HFFc6 (cell line): Measurements from ENCODE around the gene AGBL3. TPM values are rescaled to one million over a fixed set of nuclear protein-coding genes. Genes with fewer than 3 reads are reported as not detected.

Experiments used
- DNase-seq: peaks from one replicate; pipeline ENCODE4 v3.0.0-alpha.2; 2018
- H3K27ac Mint-ChIP-seq: 2 replicates; pipeline ENCODE4 v1.8.0; 2020; ENCODE audit warnings: mild to moderate bottlenecking, mixed read lengths
- H3K27me3 Mint-ChIP-seq: 2 replicates; pipeline ENCODE4 v1.8.0; 2021; ENCODE audit warnings: mild to moderate bottlenecking, moderate library complexity, mixed read lengths; ENCODE audit not compliant: insufficient read depth
- H3K36me3 Mint-ChIP-seq: 2 replicates; pipeline ENCODE4 v1.8.0; 2021; ENCODE audit warnings: low read depth, mixed read lengths
- H3K4me1 Mint-ChIP-seq: 2 replicates; pipeline ENCODE4 v1.8.0; 2020; ENCODE audit warnings: low read depth, mixed read lengths
- H3K4me3 Mint-ChIP-seq: 2 replicates; pipeline ENCODE4 v1.8.0; 2020; ENCODE audit warnings: mild to moderate bottlenecking, moderate library complexity, mixed read lengths
- H3K9me3 Mint-ChIP-seq: 2 replicates; pipeline ENCODE4 v1.8.0; 2020; ENCODE audit warnings: mild to moderate bottlenecking, mixed read lengths
- total RNA-seq, 6 experiments: library from RNA; stranded (reverse); fragmentation: NEBNext Ultra II Directional; extraction: Animal tissue kit (Norgen Biotek cat#: 25700); gene quantifications; 2 replicates in 1 of 6; 3 replicates in 5 of 6; pipeline ENCODE4 v1.2.3, GENCODE V29; 2021
- TF ChIP-seq, protein P1 (sequence below): fragments of 200-600 bp; sonication (generic); IDR thresholded peaks from 2 replicates; pipeline ENCODE4 v1.5.0; 2021; ENCODE audit warnings: antibody characterized with exemption, mild to moderate bottlenecking

AGBL3 gene
- total RNA-seq, 6 experiments from 2014 or later, result 0.38 to 0.76 (median 0.68) TPM

DNA sequence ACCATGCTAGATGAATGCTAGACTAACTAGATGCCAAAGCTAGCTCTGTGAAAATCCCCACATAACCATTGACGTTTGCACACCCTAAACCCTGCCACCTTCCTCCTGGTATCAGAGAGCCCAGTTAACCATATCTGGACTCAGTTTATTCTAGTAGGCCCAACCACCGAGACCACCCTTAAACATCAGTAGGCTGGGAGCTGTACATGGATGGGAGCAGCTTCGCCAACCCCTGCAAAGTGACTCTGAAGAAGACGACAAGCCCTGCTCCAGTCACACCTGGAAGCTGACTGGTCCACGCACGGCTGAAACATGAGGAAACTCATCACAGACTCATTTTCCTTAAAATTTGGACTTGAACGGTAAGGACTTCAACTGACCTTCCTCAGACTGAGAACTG, 188.6 kb downstream of the AGBL3 start:
- Mint-ChIP-seq H3K4me3 (no peak overlapping the region), H3K36me3 (peaks cover under 1% of the 10 kb centered on the region), H3K27me3 (peaks cover 1% of the 10 kb centered on the region; the same call in 1 of the 2 replicates), H3K4me1 (peaks cover 26% of the 10 kb centered on the region), H3K9me3 (peaks cover under 1% of the 10 kb centered on the region; the same call in 1 of the 2 replicates), H3K27ac (no peak overlapping the region)
- TF ChIP-seq, protein P1, sequence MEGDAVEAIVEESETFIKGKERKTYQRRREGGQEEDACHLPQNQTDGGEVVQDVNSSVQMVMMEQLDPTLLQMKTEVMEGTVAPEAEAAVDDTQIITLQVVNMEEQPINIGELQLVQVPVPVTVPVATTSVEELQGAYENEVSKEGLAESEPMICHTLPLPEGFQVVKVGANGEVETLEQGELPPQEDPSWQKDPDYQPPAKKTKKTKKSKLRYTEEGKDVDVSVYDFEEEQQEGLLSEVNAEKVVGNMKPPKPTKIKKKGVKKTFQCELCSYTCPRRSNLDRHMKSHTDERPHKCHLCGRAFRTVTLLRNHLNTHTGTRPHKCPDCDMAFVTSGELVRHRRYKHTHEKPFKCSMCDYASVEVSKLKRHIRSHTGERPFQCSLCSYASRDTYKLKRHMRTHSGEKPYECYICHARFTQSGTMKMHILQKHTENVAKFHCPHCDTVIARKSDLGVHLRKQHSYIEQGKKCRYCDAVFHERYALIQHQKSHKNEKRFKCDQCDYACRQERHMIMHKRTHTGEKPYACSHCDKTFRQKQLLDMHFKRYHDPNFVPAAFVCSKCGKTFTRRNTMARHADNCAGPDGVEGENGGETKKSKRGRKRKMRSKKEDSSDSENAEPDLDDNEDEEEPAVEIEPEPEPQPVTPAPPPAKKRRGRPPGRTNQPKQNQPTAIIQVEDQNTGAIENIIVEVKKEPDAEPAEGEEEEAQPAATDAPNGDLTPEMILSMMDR, result no peak
- DNase-seq, result no peak

- H3K27ac Mint-ChIP-seq, result no peak overlapping the region
- H3K4me3 Mint-ChIP-seq, result no peak overlapping the region
- peaks cover 22% of the 10 kb centered on the region for H3K4me1 Mint-ChIP-seq
- H3K36me3 Mint-ChIP-seq, result peaks cover 11% of the 10 kb centered on the region
- H3K9me3 Mint-ChIP-seq, result peaks cover 10% of the 10 kb centered on the region
- TF ChIP-seq, protein P1, result no peak
- H3K27me3 Mint-ChIP-seq, result no peaks in the 10 kb centered on the region
- no peak for DNase-seq
Observed at GRCh38 chr7:135175931-135176330, 189.6 kb downstream of the AGBL3 start.

GRCh38 chr7:135177028-135177696, 190.9 kb downstream of the AGBL3 start:
- H3K27ac Mint-ChIP-seq, result no peak overlapping the region

DNA sequence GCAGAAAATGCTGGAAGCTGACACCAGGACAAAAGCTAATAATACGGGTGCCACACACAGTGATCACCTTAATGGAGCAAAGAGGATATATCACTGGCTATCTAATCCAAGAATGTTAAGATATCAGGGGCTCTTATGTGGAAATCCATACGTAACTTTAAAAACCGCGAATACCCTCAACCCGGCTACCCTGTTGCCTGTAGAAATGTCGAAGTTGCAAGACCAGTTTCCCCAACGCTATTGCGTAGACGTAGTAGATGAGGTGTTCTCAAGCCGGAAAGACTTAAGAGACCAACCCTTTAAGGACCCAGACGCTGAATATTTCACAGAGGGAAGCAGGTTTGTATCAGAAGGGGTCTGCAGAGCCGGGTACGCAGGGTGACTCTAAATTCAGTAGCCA, 192.1 kb downstream of the AGBL3 start:
- no peaks in the 10 kb centered on the region for H3K27me3 Mint-ChIP-seq
- H3K36me3 Mint-ChIP-seq, result peaks cover 32% of the 10 kb centered on the region
- DNase-seq, result no peak
- TF ChIP-seq, protein P1, result no peak
- peaks cover 33% of the 10 kb centered on the region for H3K9me3 Mint-ChIP-seq
- H3K27ac Mint-ChIP-seq, result no peak overlapping the region
- H3K4me3 Mint-ChIP-seq, result no peak overlapping the region
- peaks cover 7% of the 10 kb centered on the region for H3K4me1 Mint-ChIP-seq

More at GRCh38 chr7:135177028-135177696, 190.9 kb downstream of the AGBL3 start:
- H3K9me3 Mint-ChIP-seq, result peaks cover 23% of the 10 kb centered on the region
- H3K27me3 Mint-ChIP-seq, result no peaks in the 10 kb centered on the region
- TF ChIP-seq, protein P1, result no peak
- H3K36me3 Mint-ChIP-seq, result peaks cover 22% of the 10 kb centered on the region
- H3K4me1 Mint-ChIP-seq, result peaks cover 10% of the 10 kb centered on the region
- no peak for DNase-seq
- no peak overlapping the region for H3K4me3 Mint-ChIP-seq

- peaks cover 43% of the 10 kb centered on the region for H3K36me3 Mint-ChIP-seq
- H3K4me3 Mint-ChIP-seq, result no peak overlapping the region
- TF ChIP-seq, protein P1, result no peak
- H3K9me3 Mint-ChIP-seq, result peaks cover 33% of the 10 kb centered on the region
- no peak for DNase-seq
- H3K4me1 Mint-ChIP-seq, result peaks cover 7% of the 10 kb centered on the region
- no peak overlapping the region for H3K27ac Mint-ChIP-seq
- no peaks in the 10 kb centered on the region for H3K27me3 Mint-ChIP-seq
Observed at GRCh38 chr7:135179321-135179925, 193.1 kb downstream of the AGBL3 start.
